GM23338 (cell line): Measurements from ENCODE around the gene DIP2C. TPM values are rescaled to one million over a fixed set of nuclear protein-coding genes. Genes with fewer than 3 reads are reported as not detected.

Experiments
- ATAC-seq: fragments of 200-7000 bp; cut with Tn5 transposase; 3 replicates; pipeline ENCODE4 v1.9.1; 2020
- DNase-seq: peaks from one replicate; pipeline ENCODE4 v3.0.0-alpha.2; 2015; ENCODE audit warnings: low spot score
- H2AFZ ChIP-seq: fragments of 200-600 bp; sonication (generic); 2 replicates; pipeline ENCODE4 v1.8.0; 2016; ENCODE audit warnings: antibody characterized with exemption, mild to moderate bottlenecking, moderate library complexity
- H3F3A ChIP-seq: fragments of 200-600 bp; sonication (generic); replicated peaks from 2 replicates; pipeline ENCODE4 v1.8.0; 2017; ENCODE audit warnings: antibody characterized with exemption, mixed run types, low read depth
- H3K27ac ChIP-seq: fragments of 200-600 bp; sonication (generic); 2 replicates; pipeline ENCODE4 v1.6.1; 2016; ENCODE audit warnings: low read depth
- H3K27me3 ChIP-seq: fragments of 200-600 bp; sonication (generic); 2 replicates; pipeline ENCODE4 v1.8.0; 2016; ENCODE audit warnings: mild to moderate bottlenecking, mixed run types, moderate library complexity; ENCODE audit not compliant: insufficient read depth
- H3K36me3 ChIP-seq: fragments of 200-600 bp; sonication (generic); 2 replicates; pipeline ENCODE4 v1.8.0; 2016; ENCODE audit warnings: mild to moderate bottlenecking; ENCODE audit not compliant: insufficient read depth
- H3K4me1 ChIP-seq: fragments of 200-600 bp; sonication (generic); 2 replicates; pipeline ENCODE4 v1.8.0; 2016; ENCODE audit warnings: mild to moderate bottlenecking, moderate library complexity; ENCODE audit not compliant: insufficient read depth
- H3K4me2 ChIP-seq: fragments of 200-600 bp; sonication (generic); 2 replicates; pipeline ENCODE4 v1.7.1; 2017; ENCODE audit warnings: mixed run types
- H3K4me3 ChIP-seq: fragments of 200-600 bp; sonication (generic); 2 replicates; pipeline ENCODE4 v1.6.1; 2016; ENCODE audit warnings: mixed run types
- H3K79me2 ChIP-seq: fragments of 200-600 bp; sonication (generic); replicated peaks from 2 replicates; pipeline ENCODE4 v1.8.0; 2017; ENCODE audit warnings: mild to moderate bottlenecking; ENCODE audit not compliant: insufficient read depth
- H3K9me2 ChIP-seq: fragments of 200-600 bp; sonication (generic); 2 replicates; pipeline ENCODE4 v1.8.0; 2017; ENCODE audit not compliant: insufficient read depth
- H4K20me1 ChIP-seq: fragments of 200-600 bp; sonication (generic); replicated peaks from 2 replicates; pipeline ENCODE4 v1.8.0; 2017; ENCODE audit warnings: mild to moderate bottlenecking; ENCODE audit not compliant: insufficient read depth
- H3K27ac Mint-ChIP-seq: 2 replicates; pipeline ENCODE4 v1.8.0; 2020; ENCODE audit warnings: inconsistent platforms, mild to moderate bottlenecking, moderate library complexity, mixed read lengths
- H3K27me3 Mint-ChIP-seq: 3 replicates; pipeline ENCODE4 v1.8.0; 2022; ENCODE audit warnings: low read depth, mild to moderate bottlenecking, moderate library complexity, mixed read lengths, inconsistent platforms; ENCODE audit not compliant: insufficient read depth, poor library complexity
- H3K36me3 Mint-ChIP-seq: 3 replicates; pipeline ENCODE4 v1.8.0; 2021; ENCODE audit warnings: low read depth, mild to moderate bottlenecking, inconsistent platforms, moderate library complexity, mixed read lengths
- H3K4me1 Mint-ChIP-seq: 3 replicates; pipeline ENCODE4 v1.8.0; 2020; ENCODE audit warnings: mild to moderate bottlenecking, inconsistent platforms, mixed read lengths
- H3K4me3 Mint-ChIP-seq: 3 replicates; pipeline ENCODE4 v1.8.0; 2021; ENCODE audit warnings: moderate library complexity, mild to moderate bottlenecking, inconsistent platforms, mixed read lengths
- H3K9me3 Mint-ChIP-seq: 3 replicates; pipeline ENCODE4 v1.8.0; 2020; ENCODE audit warnings: moderate library complexity, mild to moderate bottlenecking, inconsistent platforms, mixed read lengths
- CREB1 ChIP-seq: fragments of 250-450 bp; sonication (Bioruptor Pico); IDR thresholded peaks from 2 replicates; pipeline ENCODE4 v1.5.0; 2020; ENCODE audit warnings: low read depth, mild to moderate bottlenecking, moderate library complexity
- EZH2 ChIP-seq: fragments of 200-600 bp; sonication (generic); IDR thresholded peaks from one replicate; pipeline ENCODE4 v1.8.0; 2017; ENCODE audit warnings: antibody characterized with exemption, mild to moderate bottlenecking, low read depth; ENCODE audit not compliant: unreplicated experiment
- EZH2phosphoT487 ChIP-seq: fragments of 200-600 bp; sonication (generic); IDR thresholded peaks from one replicate; pipeline ENCODE4 v1.8.1; 2018; ENCODE audit warnings: antibody characterized with exemption; ENCODE audit not compliant: unreplicated experiment
- JUNB ChIP-seq: IDR thresholded peaks from one replicate; pipeline ENCODE4 v1.6.1; 2016; ENCODE audit warnings: antibody characterized with exemption; ENCODE audit not compliant: unreplicated experiment
- NANOG ChIP-seq: IDR thresholded peaks from 2 replicates; pipeline ENCODE4 v1.6.1; 2016; ENCODE audit warnings: antibody characterized with exemption, borderline replicate concordance
- POLR2AphosphoS5 ChIP-seq: IDR thresholded peaks from 2 replicates; pipeline ENCODE4 v1.6.1; 2016; ENCODE audit warnings: antibody characterized with exemption, low read depth
- STAT1 ChIP-seq: IDR thresholded peaks from one replicate; pipeline ENCODE4 v1.6.1; 2016; ENCODE audit warnings: antibody characterized with exemption; ENCODE audit not compliant: unreplicated experiment
- ZNF114 ChIP-seq: fragments of 250-450 bp; sonication (Bioruptor Pico); IDR thresholded peaks from 2 replicates; pipeline ENCODE4 v1.5.0; 2020; ENCODE audit warnings: mild to moderate bottlenecking, moderate library complexity
- ZNF331 ChIP-seq: fragments of 250-450 bp; sonication (Bioruptor Pico); IDR thresholded peaks from 2 replicates; pipeline ENCODE4 v1.5.0; 2020; ENCODE audit warnings: low read depth, mild to moderate bottlenecking, moderate library complexity
- ZNF462 ChIP-seq: fragments of 250-450 bp; sonication (Bioruptor Pico); IDR thresholded peaks from 2 replicates; pipeline ENCODE4 v1.5.0; 2020; ENCODE audit warnings: mild to moderate bottlenecking, moderate library complexity
- polyA plus RNA-seq: library from polyadenylated mRNA; unstranded; fragments of >200 nt; fragmentation: Nextera tagmentation; extraction: Ambion mirVana; gene quantifications from 2 replicates; pipeline ENCODE4 v1.2.1, GENCODE V29; 2016
- total RNA-seq: library from RNA; depleted of rRNA; stranded (reverse); fragments of >200 nt; shearing (Covaris generic); gene quantifications from 2 replicates; pipeline ENCODE4 v1.2.3, GENCODE V29; 2014
- TF ChIP-seq, protein P1 (sequence below), 2 experiments: fragments of 200-600 bp in 1 of 2; sonication (generic) in 1 of 2; conservative IDR thresholded peaks; 2 replicates each; pipeline versions ENCODE4 v1.5.1 to v1.6.1; 2016 to 2017; ENCODE audit warnings: antibody characterized with exemption in 2 of 2, low read depth in 2 of 2, mild to moderate bottlenecking in 2 of 2, moderate library complexity in 1 of 2
- TF ChIP-seq, protein P2 (sequence below): IDR thresholded peaks from 2 replicates; pipeline ENCODE4 v1.6.1; 2016; ENCODE audit warnings: antibody characterized with exemption

The DIP2C gene
- total and polyA plus RNA-seq, 2 experiments from 2014 or later: 5.1 to 7.7 TPM

DNA sequence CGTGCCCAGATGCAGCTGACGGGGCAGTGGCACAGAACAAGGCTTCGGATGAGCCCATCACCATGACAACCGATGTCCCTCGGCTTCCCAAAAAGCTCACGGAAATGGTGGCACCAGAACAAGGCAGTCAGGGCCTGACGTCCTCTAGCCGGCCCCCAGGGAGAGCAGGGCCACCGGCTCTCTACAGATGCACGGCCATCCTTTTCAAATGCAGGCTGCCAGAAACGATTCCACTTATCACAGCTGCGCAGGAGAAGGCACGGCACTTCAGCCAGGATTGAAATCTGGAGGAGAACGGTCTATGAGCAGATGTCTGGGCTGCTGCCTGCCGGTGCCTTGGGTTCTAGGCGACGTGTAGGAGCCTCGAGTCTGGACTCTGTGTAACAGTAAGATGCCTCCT is 330.4 kb downstream of the DIP2C start:
- no peak for ATAC-seq

More for the DNA sequence above, 330.4 kb downstream of the DIP2C start:
- Histone ChIP-seq H3K27me3 (no peaks in the 10 kb centered on the region), H3K9me2 (no peaks in the 10 kb centered on the region), H3K4me3 (no peak overlapping the region), H4K20me1 (no peaks in the 10 kb centered on the region), H3K36me3 (no peaks in the 10 kb centered on the region), H3K4me1 (no peaks in the 10 kb centered on the region), H3F3A (no peaks in the 10 kb centered on the region), H3K27ac (no peak overlapping the region), H3K4me2 (no peak overlapping the region), H2AFZ (no peak overlapping the region), H3K79me2 (no peaks in the 10 kb centered on the region)
- Mint-ChIP-seq H3K27me3 (peaks cover 8% of the 10 kb centered on the region), H3K4me1 (peaks cover 7% of the 10 kb centered on the region; the same call in 1 of the 3 replicates), H3K4me3 (no peak overlapping the region), H3K9me3 (no peaks in the 10 kb centered on the region), H3K36me3 (peaks cover 8% of the 10 kb centered on the region; the same call in 1 of the 3 replicates), H3K27ac (no peak overlapping the region)
- no peak for DNase-seq
- TF ChIP-seq EZH2phosphoT487 (no peak), EZH2 (no peak), POLR2AphosphoS5 (no peak), NANOG (no peak), CREB1 (CRISPR knock-in tag) (no peak), JUNB (no peak), ZNF331 (no peak), ZNF462 (CRISPR knock-in tag) (no peak), STAT1 (no peak), ZNF114 (CRISPR knock-in tag) (no peak)
- TF ChIP-seq, protein P1, sequence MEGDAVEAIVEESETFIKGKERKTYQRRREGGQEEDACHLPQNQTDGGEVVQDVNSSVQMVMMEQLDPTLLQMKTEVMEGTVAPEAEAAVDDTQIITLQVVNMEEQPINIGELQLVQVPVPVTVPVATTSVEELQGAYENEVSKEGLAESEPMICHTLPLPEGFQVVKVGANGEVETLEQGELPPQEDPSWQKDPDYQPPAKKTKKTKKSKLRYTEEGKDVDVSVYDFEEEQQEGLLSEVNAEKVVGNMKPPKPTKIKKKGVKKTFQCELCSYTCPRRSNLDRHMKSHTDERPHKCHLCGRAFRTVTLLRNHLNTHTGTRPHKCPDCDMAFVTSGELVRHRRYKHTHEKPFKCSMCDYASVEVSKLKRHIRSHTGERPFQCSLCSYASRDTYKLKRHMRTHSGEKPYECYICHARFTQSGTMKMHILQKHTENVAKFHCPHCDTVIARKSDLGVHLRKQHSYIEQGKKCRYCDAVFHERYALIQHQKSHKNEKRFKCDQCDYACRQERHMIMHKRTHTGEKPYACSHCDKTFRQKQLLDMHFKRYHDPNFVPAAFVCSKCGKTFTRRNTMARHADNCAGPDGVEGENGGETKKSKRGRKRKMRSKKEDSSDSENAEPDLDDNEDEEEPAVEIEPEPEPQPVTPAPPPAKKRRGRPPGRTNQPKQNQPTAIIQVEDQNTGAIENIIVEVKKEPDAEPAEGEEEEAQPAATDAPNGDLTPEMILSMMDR (conservative IDR thresholded peaks at IDR 0.05; ENCODE audit: low read depth in 2 of 2): no peak
- TF ChIP-seq, protein P2, sequence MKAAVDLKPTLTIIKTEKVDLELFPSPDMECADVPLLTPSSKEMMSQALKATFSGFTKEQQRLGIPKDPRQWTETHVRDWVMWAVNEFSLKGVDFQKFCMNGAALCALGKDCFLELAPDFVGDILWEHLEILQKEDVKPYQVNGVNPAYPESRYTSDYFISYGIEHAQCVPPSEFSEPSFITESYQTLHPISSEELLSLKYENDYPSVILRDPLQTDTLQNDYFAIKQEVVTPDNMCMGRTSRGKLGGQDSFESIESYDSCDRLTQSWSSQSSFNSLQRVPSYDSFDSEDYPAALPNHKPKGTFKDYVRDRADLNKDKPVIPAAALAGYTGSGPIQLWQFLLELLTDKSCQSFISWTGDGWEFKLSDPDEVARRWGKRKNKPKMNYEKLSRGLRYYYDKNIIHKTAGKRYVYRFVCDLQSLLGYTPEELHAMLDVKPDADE: no peak
